ENCODE results near the gene HEBP2. TPM values are rescaled to one million over a fixed set of nuclear protein-coding genes. Genes with fewer than 3 reads are reported as not detected.
A peak's percentile ranks its signal among the peaks of the same experiment; 100 is the strongest.

Gene HEBP2
- polyA plus RNA-seq, 1 experiment: 16.8 TPM

DNA sequence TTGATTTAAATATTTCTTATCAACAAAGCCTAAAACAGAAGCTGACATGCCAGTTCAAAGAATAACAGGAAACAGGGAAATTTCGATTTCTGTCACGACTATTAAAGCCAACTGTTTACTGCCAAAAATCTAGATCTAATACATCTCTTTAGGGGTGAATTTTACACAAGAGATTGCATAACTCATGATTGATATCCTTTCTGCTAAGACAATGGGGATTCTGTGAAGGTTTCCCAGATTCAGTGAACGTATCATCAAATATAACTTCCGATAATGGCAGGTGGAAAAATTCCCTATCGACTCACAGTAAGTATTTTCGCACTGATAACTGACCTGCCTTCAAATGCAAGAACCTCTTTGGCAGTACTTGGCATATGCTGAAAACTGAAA is 52.4 kb downstream of the HEBP2 start:
- ChIA-PET POLR2A (no interaction called here), CTCF (interaction anchor here (1.5 kb wide), 1 partner anchor 28 kb away, joined by 5 read pairs; no protein-coding TSS in a partner anchor)
- Histone ChIP-seq H3K27me3 (ENCODE audit: control insufficient read depth, insufficient read depth, low read length) (no peaks in the 10 kb centered on the region), H3K4me3 (ENCODE audit: low read depth, low read length) (no peak overlapping the region), H3K27ac (ENCODE audit: low read depth, low read length) (no peak overlapping the region), H3K9me3 (ENCODE audit: control insufficient read depth, insufficient read depth, low read length) (no peaks in the 10 kb centered on the region)
- TF ChIP-seq, protein P1, sequence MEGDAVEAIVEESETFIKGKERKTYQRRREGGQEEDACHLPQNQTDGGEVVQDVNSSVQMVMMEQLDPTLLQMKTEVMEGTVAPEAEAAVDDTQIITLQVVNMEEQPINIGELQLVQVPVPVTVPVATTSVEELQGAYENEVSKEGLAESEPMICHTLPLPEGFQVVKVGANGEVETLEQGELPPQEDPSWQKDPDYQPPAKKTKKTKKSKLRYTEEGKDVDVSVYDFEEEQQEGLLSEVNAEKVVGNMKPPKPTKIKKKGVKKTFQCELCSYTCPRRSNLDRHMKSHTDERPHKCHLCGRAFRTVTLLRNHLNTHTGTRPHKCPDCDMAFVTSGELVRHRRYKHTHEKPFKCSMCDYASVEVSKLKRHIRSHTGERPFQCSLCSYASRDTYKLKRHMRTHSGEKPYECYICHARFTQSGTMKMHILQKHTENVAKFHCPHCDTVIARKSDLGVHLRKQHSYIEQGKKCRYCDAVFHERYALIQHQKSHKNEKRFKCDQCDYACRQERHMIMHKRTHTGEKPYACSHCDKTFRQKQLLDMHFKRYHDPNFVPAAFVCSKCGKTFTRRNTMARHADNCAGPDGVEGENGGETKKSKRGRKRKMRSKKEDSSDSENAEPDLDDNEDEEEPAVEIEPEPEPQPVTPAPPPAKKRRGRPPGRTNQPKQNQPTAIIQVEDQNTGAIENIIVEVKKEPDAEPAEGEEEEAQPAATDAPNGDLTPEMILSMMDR (IDR thresholded peaks at IDR 0.05; ENCODE audit: low read depth, low read length): no peak
- DNase-seq (ENCODE audit: low read depth, low spot score): no peak

DNA sequence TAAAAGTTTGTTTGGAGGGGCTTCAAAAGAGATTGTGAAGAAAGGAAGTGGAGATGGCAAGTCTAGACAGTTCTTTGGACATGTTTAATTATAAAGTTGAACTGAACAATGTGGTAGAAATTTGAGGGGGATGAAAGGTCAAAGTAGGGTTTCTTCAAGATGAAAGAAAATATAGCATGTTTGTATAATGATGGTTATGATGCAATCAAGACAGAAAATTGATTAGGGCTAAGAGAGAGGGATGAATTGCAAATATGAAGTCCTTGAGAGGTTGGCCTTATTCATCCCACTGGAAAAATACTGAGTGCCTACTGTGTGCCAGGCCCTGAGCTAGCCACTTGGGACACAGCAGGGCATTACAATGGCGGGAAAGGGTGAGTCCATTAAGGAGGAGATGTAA is 57.6 kb downstream of the HEBP2 start:
- no peak overlapping the region for H3K27ac ChIP-seq (ENCODE audit: low read depth, low read length)
- peaks cover 3% of the 10 kb centered on the region; the same call in 1 of the 2 replicates for H3K9me3 ChIP-seq (ENCODE audit: control insufficient read depth, insufficient read depth, low read length)
- no peak overlapping the region for H3K4me3 ChIP-seq (ENCODE audit: low read depth, low read length)
- CTCF ChIA-PET: interaction anchor here (0.5 kb wide), 1 partner anchor 135 kb away, joined by 3 read pairs; no protein-coding TSS in a partner anchor
- TF ChIP-seq, protein P1 (IDR thresholded peaks at IDR 0.05; ENCODE audit: low read depth, low read length): no peak
- POLR2A ChIA-PET: no interaction called here
- no peak for DNase-seq (ENCODE audit: low read depth, low spot score)
- no peaks in the 10 kb centered on the region for H3K27me3 ChIP-seq (ENCODE audit: control insufficient read depth, insufficient read depth, low read length)

DNA sequence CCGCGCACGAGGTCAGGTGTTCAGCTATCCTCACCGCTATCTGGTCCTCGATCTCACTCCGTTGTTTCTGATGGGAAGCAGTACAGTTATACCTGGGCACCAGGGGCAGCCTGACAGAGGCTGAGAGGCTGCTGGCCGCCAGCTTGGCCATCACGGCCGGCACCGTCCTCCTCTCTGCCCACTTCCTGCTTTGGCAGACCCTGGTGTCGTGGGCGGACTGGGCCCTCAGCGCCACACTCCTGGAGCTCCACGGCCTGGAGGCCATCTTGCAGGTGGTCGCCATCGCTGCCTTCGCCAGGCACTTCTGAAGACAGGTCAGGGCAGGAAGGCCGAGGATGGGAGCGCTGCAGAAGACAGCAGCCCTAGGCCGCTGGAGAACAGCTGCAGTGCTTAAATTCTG is 60.1 kb downstream of the HEBP2 start:
- DNase-seq (ENCODE audit: low read depth, low spot score): no peak
- CTCF ChIA-PET: no interaction called here
- Histone ChIP-seq H3K27me3 (ENCODE audit: control insufficient read depth, insufficient read depth, low read length) (no peaks in the 10 kb centered on the region), H3K9me3 (ENCODE audit: control insufficient read depth, insufficient read depth, low read length) (peaks cover 3% of the 10 kb centered on the region; the same call in 1 of the 2 replicates), H3K4me3 (ENCODE audit: low read depth, low read length) (no peak overlapping the region), H3K27ac (ENCODE audit: low read depth, low read length) (peak overlapping the region; percentile 13)
- POLR2A ChIA-PET: no interaction called here
- TF ChIP-seq, protein P1 (IDR thresholded peaks at IDR 0.05; ENCODE audit: low read depth, low read length): no peak

DNA sequence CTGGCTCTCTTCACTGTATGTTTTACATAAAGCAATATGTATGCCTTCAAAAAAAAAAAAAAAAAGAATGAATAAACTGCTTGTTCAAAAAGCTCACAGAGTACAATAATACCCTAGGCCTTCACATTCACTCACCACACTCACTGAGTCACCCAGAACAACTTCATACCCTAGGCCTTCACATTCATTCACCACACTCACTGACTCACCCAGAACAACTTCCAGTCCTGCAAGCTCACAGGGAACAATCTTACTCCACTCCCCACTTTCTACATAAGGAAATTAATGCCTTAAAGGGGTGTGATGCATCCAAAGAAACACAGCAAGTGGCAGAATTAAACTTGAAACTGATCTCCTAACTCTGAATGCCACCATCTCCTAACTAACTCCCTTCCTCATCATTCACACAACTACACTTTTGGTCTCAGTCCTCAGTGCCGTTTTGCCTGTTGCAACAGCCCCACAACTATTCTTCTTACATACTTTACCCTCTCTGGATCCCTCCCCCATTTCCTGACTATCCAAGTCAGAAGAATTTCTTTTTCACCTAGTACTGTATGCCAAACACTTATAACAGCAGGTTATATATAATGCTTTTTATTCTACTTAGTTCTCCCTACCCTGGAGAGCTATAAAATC is 61.1 kb downstream of the HEBP2 start:
- DNase-seq (ENCODE audit: low read depth, low spot score): peak; percentile 84
- POLR2A ChIA-PET: interaction anchor here (0.6 to 1.0 kb wide), 5 partner anchors 74 to 776 kb away, joined by 3 to 6 read pairs (median 3); no protein-coding TSS in a partner anchor

DNA sequence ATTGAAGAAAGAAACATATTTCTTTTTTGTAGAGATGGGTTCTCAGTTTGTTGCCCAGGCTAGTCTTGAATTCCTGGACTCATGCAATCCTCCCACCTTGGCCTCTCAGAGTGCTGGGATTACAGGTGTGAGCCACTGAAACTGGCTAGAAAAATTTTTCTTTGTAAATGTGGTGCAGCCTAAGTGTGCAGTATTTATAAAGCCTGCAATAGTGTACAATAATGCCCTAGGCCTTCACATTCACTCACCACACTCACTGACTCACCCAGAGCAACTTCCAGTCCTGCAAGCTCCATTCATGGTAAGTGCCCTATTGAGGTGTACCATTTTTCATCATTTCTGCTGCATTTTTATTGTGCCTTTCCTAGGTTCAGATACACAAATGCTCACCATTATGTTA is 63.9 kb downstream of the HEBP2 start:
- CTCF ChIA-PET: no interaction called here
- DNase-seq (ENCODE audit: low read depth, low spot score): no peak
- Histone ChIP-seq H3K9me3 (ENCODE audit: control insufficient read depth, insufficient read depth, low read length) (peaks cover 3% of the 10 kb centered on the region; the same call in 1 of the 2 replicates), H3K27ac (ENCODE audit: low read depth, low read length) (no peak overlapping the region), H3K27me3 (ENCODE audit: control insufficient read depth, insufficient read depth, low read length) (no peaks in the 10 kb centered on the region), H3K4me3 (ENCODE audit: low read depth, low read length) (no peak overlapping the region)
- TF ChIP-seq, protein P1 (IDR thresholded peaks at IDR 0.05; ENCODE audit: low read depth, low read length): no peak
- POLR2A ChIA-PET: no interaction called here

More for the DNA sequence above, 61.1 kb downstream of the HEBP2 start:
- CTCF ChIA-PET: interaction anchor here (0.6 to 1.5 kb wide), 5 partner anchors 8 to 123 kb away, joined by 3 read pairs; no protein-coding TSS in a partner anchor
- Histone ChIP-seq H3K27me3 (ENCODE audit: control insufficient read depth, insufficient read depth, low read length) (no peaks in the 10 kb centered on the region), H3K4me3 (ENCODE audit: low read depth, low read length) (no peak overlapping the region), H3K9me3 (ENCODE audit: control insufficient read depth, insufficient read depth, low read length) (peaks cover 3% of the 10 kb centered on the region; the same call in 1 of the 2 replicates), H3K27ac (ENCODE audit: low read depth, low read length) (peak overlapping the region; percentile 63)
- TF ChIP-seq, protein P1 (IDR thresholded peaks at IDR 0.05; ENCODE audit: low read depth, low read length): no peak

Data from AG04450 (cell line).